HG03457 (cell line): ENCODE data around the gene ICE2.

Source experiments
- ATAC-seq: cut with Tn5 transposase; IDR thresholded peaks from one replicate; pipeline ENCODE4 v1.9.1; 2021; ENCODE audit warnings: moderate number of reproducible peaks; ENCODE audit not compliant: unreplicated experiment

ICE2 gene

DNA sequence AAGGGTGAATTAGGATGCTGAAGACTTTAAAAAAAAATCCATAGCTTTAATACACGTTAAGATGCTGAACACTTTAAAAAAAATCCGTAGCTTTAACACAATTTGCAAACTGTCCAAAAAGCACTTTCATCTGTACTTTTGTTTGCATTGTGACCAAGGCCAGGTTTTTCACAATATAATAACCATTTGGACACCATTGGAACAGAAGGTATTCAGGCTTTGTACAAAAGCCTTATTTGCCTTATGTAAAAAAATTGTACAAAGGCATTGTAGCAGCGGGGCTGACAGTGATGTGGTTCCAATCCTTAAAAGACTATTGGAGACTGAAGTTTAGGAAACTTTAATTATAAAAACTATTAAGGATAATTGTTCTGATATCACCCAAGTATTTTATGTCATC lies 15.2 kb upstream of the ICE2 start:
- ATAC-seq: no peak

DNA sequence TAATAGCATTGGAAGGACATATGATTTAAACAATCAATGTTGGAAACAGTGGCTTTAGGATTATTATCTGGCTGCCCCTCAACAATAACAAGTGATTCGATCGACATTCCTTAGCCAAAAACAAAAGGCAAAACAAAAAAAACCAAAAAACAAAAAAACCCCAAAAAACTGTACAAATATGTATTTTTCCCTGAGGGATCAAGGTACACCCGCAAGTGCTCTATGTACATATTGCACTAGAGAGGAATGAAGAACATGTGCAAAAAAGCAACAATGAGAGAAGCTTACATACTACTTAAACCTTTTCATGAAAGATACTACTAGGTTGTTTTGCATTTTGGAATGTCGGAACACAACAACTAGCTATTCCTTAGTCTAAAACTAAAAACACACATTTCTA lies 14.2 kb upstream of the ICE2 start:
- ATAC-seq: no peak

DNA sequence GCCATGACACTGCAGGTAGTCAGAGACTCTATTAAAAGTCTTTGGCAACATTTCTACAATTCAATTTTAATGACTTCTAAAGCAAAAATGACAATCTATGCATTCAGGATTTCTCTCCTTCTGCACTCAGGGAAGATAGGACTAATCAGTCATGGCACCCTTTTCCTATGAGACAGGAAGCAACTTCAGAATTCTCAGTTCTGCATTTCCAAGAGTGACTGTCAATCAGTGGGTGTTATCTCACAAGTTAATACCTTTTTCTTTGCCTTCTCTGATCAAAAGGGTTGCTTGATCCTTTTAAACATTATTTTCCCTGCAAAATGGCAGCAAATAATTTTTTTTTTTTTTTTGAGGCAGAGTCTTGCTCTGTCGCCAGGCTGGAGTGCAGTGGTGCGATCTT lies 7.8 kb upstream of the ICE2 start:
- ATAC-seq: no peak

- ATAC-seq: no peak
Observed at GRCh38 chr15:60485365-60486055, 6.6 kb upstream of the ICE2 start.

- no peak for ATAC-seq
Observed at GRCh38 chr15:60483042-60483441, 4.1 kb upstream of the ICE2 start.

- ATAC-seq: no peak
Observed at GRCh38 chr15:60480888-60481287, 1.9 kb upstream of the ICE2 start.

- ATAC-seq: no peak
Observed at GRCh38 chr15:60480149-60480548, 1.2 kb upstream of the ICE2 start.

- ATAC-seq: no peak
Observed at GRCh38 chr15:60479361-60480110, 594 bp upstream of the ICE2 start.

- no peak for ATAC-seq
Observed at GRCh38 chr15:60477916-60478565, 901 bp downstream of the ICE2 start.

DNA sequence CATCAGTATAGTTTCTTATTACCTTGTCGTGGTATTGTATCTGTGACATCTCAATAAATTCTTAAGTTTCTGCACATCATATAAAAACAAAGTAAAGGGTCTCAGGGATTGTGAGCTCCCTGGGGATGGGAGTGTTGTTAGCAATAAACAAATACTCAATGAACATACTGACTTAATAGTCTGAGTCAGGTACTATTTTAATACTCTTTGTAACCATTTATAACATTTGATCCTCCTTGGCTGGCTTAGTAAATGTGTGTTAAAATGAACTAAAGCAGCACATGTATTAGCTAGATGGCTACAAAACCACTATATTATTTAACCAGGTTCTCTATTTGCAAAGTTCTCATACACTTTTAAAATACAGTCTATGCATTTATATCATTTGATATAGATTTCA lies 1.8 kb downstream of the ICE2 start:
- ATAC-seq: no peak

- no peak for ATAC-seq
Observed at GRCh38 chr15:60476713-60477112, 2.2 kb downstream of the ICE2 start.

- no peak for ATAC-seq
Observed at GRCh38 chr15:60473135-60473534, 5.8 kb downstream of the ICE2 start.

DNA sequence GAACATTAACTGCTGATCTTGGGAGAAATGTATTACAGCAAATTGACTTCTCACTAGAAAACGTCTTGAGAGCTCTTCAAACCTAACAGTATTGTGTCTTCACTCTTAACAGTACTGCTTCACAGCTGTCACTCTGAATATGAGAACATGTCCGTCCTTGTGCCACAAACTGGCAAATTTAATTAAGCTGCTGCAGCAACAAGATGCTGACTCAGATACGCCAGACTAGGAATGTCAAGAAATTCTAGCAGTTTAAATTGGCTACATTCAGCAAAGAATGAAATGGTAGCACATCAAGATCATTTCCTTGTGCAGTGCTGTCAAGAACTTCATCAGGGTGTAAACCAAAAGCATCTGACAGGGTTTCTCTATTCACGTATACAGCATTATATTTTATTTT lies 7.6 kb downstream of the ICE2 start:
- no peak for ATAC-seq

DNA sequence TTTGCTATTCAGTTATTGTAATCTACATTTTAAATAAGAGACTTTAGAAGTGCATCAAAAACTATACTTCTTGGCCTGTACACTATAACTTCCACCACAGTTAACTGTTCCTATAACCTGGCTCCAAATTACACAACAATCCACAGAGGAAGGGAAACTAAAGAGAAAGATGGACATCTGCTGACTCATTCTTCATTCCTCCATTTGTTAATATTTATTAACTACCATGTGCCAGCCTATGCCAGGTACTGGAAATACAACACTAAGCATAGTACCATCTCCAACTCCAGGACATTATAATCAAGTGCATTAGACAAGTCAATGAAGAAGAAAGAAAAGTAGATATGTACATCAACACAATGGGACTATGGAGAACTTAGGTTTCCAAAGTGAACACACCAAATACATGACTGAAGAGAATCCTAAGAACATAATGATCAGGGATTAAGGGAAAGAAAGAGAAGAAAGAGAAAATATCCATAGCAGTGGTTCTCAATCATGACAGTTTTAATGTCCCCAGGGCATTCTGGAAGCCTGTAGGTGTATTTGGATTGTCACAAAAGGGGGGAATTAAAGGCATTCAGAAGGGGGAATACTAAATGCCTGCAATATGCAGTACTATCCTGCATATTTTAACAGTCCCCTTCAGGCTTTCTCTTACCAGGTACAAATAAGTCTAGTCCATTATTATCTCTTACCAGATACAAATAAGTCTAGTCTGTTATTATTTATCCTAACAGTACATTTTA lies 8.9 kb downstream of the ICE2 start:
- no peak for ATAC-seq

- no peak for ATAC-seq
Observed at GRCh38 chr15:60464836-60465630, 13.9 kb downstream of the ICE2 start.

DNA sequence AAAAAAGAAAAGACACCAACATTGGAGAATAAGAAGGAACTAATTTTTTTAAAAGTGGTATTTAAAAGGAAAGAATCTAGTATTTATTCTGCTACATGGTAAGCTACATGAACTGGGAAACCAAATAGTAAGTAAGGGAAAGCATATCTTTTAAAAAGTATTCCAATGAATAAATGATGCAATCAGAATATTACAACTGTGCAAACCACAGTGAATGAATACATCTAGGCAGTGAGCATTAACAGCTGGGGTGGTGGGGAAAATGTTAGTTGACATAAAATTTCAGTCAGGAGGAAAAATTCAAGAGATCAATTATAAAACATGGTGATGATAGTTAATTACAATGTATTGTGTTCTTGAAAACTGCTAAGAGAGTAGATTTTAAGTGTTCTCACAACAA lies 16.9 kb downstream of the ICE2 start:
- no peak for ATAC-seq

DNA sequence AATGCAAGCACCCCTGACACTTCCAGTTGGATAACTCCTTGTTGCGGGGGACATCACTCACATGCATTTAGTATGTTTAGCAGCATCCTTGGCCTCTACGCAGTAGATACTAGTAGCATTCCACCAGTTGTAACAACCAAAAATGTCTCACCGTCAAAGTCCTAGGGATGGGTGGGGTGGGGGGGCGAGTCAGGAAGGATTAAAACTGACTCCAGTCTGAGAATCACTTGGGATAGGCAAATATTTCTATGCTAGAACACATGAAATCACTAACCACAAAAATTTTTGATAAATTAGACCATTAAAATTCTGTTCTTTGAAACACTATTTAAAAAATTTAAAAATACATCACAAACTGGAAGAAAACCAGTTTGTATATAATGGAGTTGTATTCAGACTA lies 18.0 kb downstream of the ICE2 start:
- ATAC-seq: no peak

DNA sequence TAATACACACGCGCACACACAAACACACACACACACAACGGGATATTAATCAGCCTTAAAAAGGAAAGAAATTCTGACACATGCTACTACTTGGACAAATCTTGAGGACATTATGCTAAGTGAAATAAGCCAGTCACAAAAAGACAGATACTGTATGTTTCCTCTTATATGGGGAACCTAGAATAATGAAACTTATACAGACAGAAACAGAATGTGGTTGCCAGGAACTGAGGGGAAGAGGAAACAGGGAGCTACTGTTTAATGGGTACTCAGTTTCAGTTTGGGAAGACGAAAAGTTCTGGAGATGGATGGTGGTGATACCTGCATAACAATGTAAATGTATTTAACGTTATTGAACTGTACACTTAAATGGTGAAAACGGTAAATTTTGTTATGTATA lies 20.2 kb downstream of the ICE2 start:
- no peak for ATAC-seq

GRCh38 chr15:60457985-60458384 lies 21.0 kb downstream of the ICE2 start:
- no peak for ATAC-seq

DNA sequence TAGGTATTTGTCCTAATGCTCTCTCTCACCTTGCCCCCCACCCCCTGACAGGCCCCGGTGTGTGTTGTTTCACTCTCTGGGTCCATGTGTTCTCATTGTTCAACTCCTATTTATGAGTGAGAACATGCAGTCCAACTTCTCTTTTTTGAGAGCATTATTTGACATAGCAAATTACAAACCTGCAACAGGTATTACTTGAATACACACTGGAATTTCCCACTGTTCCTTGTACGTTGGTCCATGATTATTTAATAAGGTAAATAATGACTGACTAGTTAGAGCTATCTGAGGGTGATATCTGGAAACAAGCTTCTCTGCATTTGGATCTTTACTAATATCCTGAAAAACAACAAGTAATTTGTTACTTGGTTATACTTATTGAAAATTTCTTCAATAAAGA lies 24.1 kb downstream of the ICE2 start:
- no peak for ATAC-seq
